ENCODE results near the gene CDK10.

The CDK10 gene

GRCh38 chr16:89732142-89732917, 45.8 kb downstream of the CDK10 start:
- no peak overlapping the region for H3K27ac ChIP-seq
- H3K4me1 ChIP-seq = no peaks in the 10 kb centered on the region
- no peak overlapping the region for H2AFZ ChIP-seq
- no peak overlapping the region for H3K4me3 ChIP-seq (ENCODE audit: low read depth, low read length)
- H3K4me2 ChIP-seq (ENCODE audit: low read length) = no peak overlapping the region
- peaks cover 9% of the 10 kb centered on the region for H3K79me2 ChIP-seq
- no peaks in the 10 kb centered on the region for H3K9me3 ChIP-seq (ENCODE audit: control insufficient read depth, low read length)
- H3K36me3 ChIP-seq (ENCODE audit: control insufficient read depth, insufficient read depth, low read length) = no peaks in the 10 kb centered on the region
- no peak for TF ChIP-seq CTCF (IDR thresholded peaks at IDR 0.05)
- no peak overlapping the region for H3K9ac ChIP-seq
- no peaks in the 10 kb centered on the region for H3K27me3 ChIP-seq (ENCODE audit: control insufficient read depth, insufficient read depth, low read length)

GRCh38 chr16:89732918-89733242, 46.4 kb downstream of the CDK10 start:
- H3K9me3 ChIP-seq (ENCODE audit: control insufficient read depth, low read length) = no peaks in the 10 kb centered on the region
- no peaks in the 10 kb centered on the region for H3K27me3 ChIP-seq (ENCODE audit: control insufficient read depth, insufficient read depth, low read length)
- no peak overlapping the region for H3K4me2 ChIP-seq (ENCODE audit: low read length)
- no peak overlapping the region for H3K4me3 ChIP-seq (ENCODE audit: low read depth, low read length)
- no peak overlapping the region for H3K27ac ChIP-seq
- H3K4me1 ChIP-seq = no peaks in the 10 kb centered on the region
- no peaks in the 10 kb centered on the region for H3K36me3 ChIP-seq (ENCODE audit: control insufficient read depth, insufficient read depth, low read length)
- TF ChIP-seq CTCF (IDR thresholded peaks at IDR 0.05) = no peak
- H3K79me2 ChIP-seq = peaks cover 9% of the 10 kb centered on the region
- no peak overlapping the region for H3K9ac ChIP-seq
- H2AFZ ChIP-seq = no peak overlapping the region

- H3K4me2 ChIP-seq (ENCODE audit: low read length) = no peak overlapping the region
- no peak overlapping the region for H3K4me3 ChIP-seq (ENCODE audit: low read depth, low read length)
- H2AFZ ChIP-seq = no peak overlapping the region
- no peaks in the 10 kb centered on the region for H3K4me1 ChIP-seq
- no peak for TF ChIP-seq CTCF (IDR thresholded peaks at IDR 0.05)
- H3K27me3 ChIP-seq (ENCODE audit: control insufficient read depth, insufficient read depth, low read length) = no peaks in the 10 kb centered on the region
- H3K79me2 ChIP-seq = peaks cover 9% of the 10 kb centered on the region
- H3K36me3 ChIP-seq (ENCODE audit: control insufficient read depth, insufficient read depth, low read length) = no peaks in the 10 kb centered on the region
- H3K9ac ChIP-seq = no peak overlapping the region
- no peaks in the 10 kb centered on the region for H3K9me3 ChIP-seq (ENCODE audit: control insufficient read depth, low read length)
- H3K27ac ChIP-seq = no peak overlapping the region
These were observed 46.8 kb downstream of the CDK10 start for GRCh38 chr16:89733322-89733721.

GRCh38 chr16:89733792-89734191, 47.3 kb downstream of the CDK10 start:
- Histone ChIP-seq H3K9me3 (ENCODE audit: control insufficient read depth, low read length) (no peaks in the 10 kb centered on the region), H3K4me2 (ENCODE audit: low read length) (no peak overlapping the region), H3K4me3 (ENCODE audit: low read depth, low read length) (no peak overlapping the region), H2AFZ (no peak overlapping the region), H3K79me2 (peaks cover 7% of the 10 kb centered on the region), H3K27me3 (ENCODE audit: control insufficient read depth, insufficient read depth, low read length) (no peaks in the 10 kb centered on the region), H3K4me1 (no peaks in the 10 kb centered on the region), H3K27ac (no peak overlapping the region), H3K36me3 (ENCODE audit: control insufficient read depth, insufficient read depth, low read length) (no peaks in the 10 kb centered on the region), H3K9ac (no peak overlapping the region)
- no peak for TF ChIP-seq CTCF (IDR thresholded peaks at IDR 0.05)

GRCh38 chr16:89736554-89736953, 50.1 kb downstream of the CDK10 start:
- Histone ChIP-seq H3K4me1 (no peaks in the 10 kb centered on the region), H3K27ac (no peak overlapping the region), H3K9ac (no peak overlapping the region), H3K4me2 (ENCODE audit: low read length) (no peak overlapping the region), H2AFZ (no peak overlapping the region), H3K27me3 (ENCODE audit: control insufficient read depth, insufficient read depth, low read length) (no peaks in the 10 kb centered on the region), H3K36me3 (ENCODE audit: control insufficient read depth, insufficient read depth, low read length) (no peaks in the 10 kb centered on the region), H3K9me3 (ENCODE audit: control insufficient read depth, low read length) (no peaks in the 10 kb centered on the region), H3K4me3 (ENCODE audit: low read depth, low read length) (no peak overlapping the region), H3K79me2 (peaks cover 2% of the 10 kb centered on the region)
- TF ChIP-seq CTCF (IDR thresholded peaks at IDR 0.05) = no peak

Data from parathyroid adenoma (tissue), 2 donors.